C4-2B (cell line): ENCODE measurements around the gene KCNA1.

Experiments used
- CTCF ChIP-seq: fragments of 450-650 bp; conservative IDR thresholded peaks from 2 replicates; pipeline ENCODE4 v1.5.1; 2017; ENCODE audit warnings: mild to moderate bottlenecking
- ZFX ChIP-seq: fragments of 450-650 bp; IDR thresholded peaks from 2 replicates; pipeline ENCODE4 v1.6.1; 2017

GRCh38 chr12:4933411-4933810 lies 23.7 kb downstream of the KCNA1 start:
- TF ChIP-seq CTCF: no peak
- no peak for TF ChIP-seq ZFX
